Smooth muscle cell (in vitro differentiated cells): ENCODE results near the gene ROGDI. TPM values are rescaled to one million over a fixed set of nuclear protein-coding genes. Genes with fewer than 3 reads are reported as not detected.

Experiments
- DNase-seq: peaks from one replicate; lab custom pipeline; 2025; ENCODE audit not compliant: unreplicated experiment; lab: John Stamatoyannopoulos, UW
- H2AFZ ChIP-seq: fragments of 200-600 bp; sonication (generic); 2 replicates; pipeline ENCODE4 v1.6.0; 2016; ENCODE audit warnings: antibody characterized with exemption, low read depth, mild to moderate bottlenecking
- H3F3A ChIP-seq: fragments of 200-600 bp; sonication (generic); 2 replicates; pipeline ENCODE4 v1.6.0; 2017; ENCODE audit warnings: antibody characterized with exemption, low read depth
- H3K27ac ChIP-seq: fragments of 200-600 bp; sonication (generic); 2 replicates; pipeline ENCODE4 v1.5.1; 2016; ENCODE audit warnings: low read depth, mild to moderate bottlenecking
- H3K27me3 ChIP-seq: fragments of 200-600 bp; sonication (generic); 2 replicates; pipeline ENCODE4 v1.6.1; 2016; ENCODE audit warnings: low read depth, mild to moderate bottlenecking
- H3K36me3 ChIP-seq: fragments of 200-600 bp; sonication (generic); 2 replicates; pipeline ENCODE4 v1.5.1; 2016; ENCODE audit warnings: low read depth
- H3K4me1 ChIP-seq: fragments of 200-600 bp; sonication (generic); 2 replicates; pipeline ENCODE4 v1.5.1; 2016; ENCODE audit warnings: low read depth
- H3K4me2 ChIP-seq: fragments of 200-600 bp; sonication (generic); 2 replicates; pipeline ENCODE4 v1.6.0; 2016; ENCODE audit warnings: mild to moderate bottlenecking
- H3K4me3 ChIP-seq: fragments of 200-600 bp; sonication (generic); 2 replicates; pipeline ENCODE4 v1.5.1; 2016; ENCODE audit warnings: mild to moderate bottlenecking
- H3K79me2 ChIP-seq: fragments of 200-600 bp; sonication (generic); 2 replicates; pipeline ENCODE4 v1.6.0; 2016; ENCODE audit warnings: low read depth, mild to moderate bottlenecking
- H3K9ac ChIP-seq: fragments of 200-600 bp; sonication (generic); 2 replicates; pipeline ENCODE4 v1.6.0; 2016; ENCODE audit warnings: low read depth
- H3K9me3 ChIP-seq: fragments of 200-600 bp; sonication (generic); replicated peaks from 2 replicates; pipeline ENCODE4 v1.5.1; 2016; ENCODE audit warnings: low read depth
- H4K20me1 ChIP-seq: fragments of 200-600 bp; sonication (generic); 2 replicates; pipeline ENCODE4 v1.6.0; 2016; ENCODE audit warnings: low read depth
- WGBS: methylation state at CpG from one replicate; pipeline ENCODE4 v1.1.7; 2016; ENCODE audit warnings: low lambda C conversion rate; 5-methylcytosine and 5-hydroxymethylcytosine counted together
- polyA plus RNA-seq: library from polyadenylated mRNA; unstranded; fragments of >200 nt; fragmentation: Nextera tagmentation; extraction: Ambion mirVana; gene quantifications from 2 replicates; pipeline ENCODE4 v1.2.1, GENCODE V29; 2016
- total RNA-seq: library from RNA; depleted of rRNA; stranded (reverse); fragments of >200 nt; gene quantifications from 2 replicates; pipeline ENCODE4 v1.2.3, GENCODE V29; 2014
- TF ChIP-seq, protein P1 (sequence below): fragments of 200-600 bp; sonication (generic); IDR thresholded peaks from 2 replicates; pipeline ENCODE4 v1.5.1; 2017; ENCODE audit warnings: borderline replicate concordance, mild to moderate bottlenecking, antibody characterized with exemption; ENCODE audit not compliant: insufficient read depth, poor library complexity, severe bottlenecking

Gene ROGDI
- total and polyA plus RNA-seq, 2 experiments from 2014 or later, result 21.6 to 45.6 TPM

DNA sequence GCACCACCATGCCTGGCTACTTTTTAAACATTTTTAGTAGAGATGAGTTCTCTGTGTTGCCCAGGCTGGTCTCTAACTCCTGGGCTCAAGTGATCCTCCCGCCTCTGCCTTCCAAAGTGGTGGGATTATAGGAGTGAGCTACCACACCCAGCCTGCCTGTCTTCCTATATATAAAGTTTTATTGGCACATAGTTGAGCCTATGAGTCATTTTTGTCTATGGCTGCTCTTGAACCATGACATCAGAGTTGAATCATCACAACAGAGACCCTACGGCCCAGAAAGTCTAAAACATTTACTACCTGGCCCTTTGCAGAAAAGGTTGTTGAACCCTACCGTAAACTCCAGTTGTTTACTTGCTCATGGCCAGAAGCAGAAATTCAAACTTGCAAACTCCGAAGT is 22.2 kb downstream of the ROGDI start:
- H4K20me1 ChIP-seq, result no peaks in the 10 kb centered on the region
- no peak overlapping the region for H3K4me3 ChIP-seq
- no peak overlapping the region for H3K4me2 ChIP-seq
- H3K36me3 ChIP-seq, result no peaks in the 10 kb centered on the region
- no peaks in the 10 kb centered on the region for H3K79me2 ChIP-seq
- H3F3A ChIP-seq, result no peaks in the 10 kb centered on the region
- DNase-seq, result no peak
- 55% methylated on average over 4 of the region's 4 CpGs for WGBS
- no peak overlapping the region for H3K9ac ChIP-seq
- no peaks in the 10 kb centered on the region for H3K9me3 ChIP-seq
- H3K27ac ChIP-seq, result no peak overlapping the region
- H2AFZ ChIP-seq, result no peak overlapping the region
- TF ChIP-seq, protein P1, sequence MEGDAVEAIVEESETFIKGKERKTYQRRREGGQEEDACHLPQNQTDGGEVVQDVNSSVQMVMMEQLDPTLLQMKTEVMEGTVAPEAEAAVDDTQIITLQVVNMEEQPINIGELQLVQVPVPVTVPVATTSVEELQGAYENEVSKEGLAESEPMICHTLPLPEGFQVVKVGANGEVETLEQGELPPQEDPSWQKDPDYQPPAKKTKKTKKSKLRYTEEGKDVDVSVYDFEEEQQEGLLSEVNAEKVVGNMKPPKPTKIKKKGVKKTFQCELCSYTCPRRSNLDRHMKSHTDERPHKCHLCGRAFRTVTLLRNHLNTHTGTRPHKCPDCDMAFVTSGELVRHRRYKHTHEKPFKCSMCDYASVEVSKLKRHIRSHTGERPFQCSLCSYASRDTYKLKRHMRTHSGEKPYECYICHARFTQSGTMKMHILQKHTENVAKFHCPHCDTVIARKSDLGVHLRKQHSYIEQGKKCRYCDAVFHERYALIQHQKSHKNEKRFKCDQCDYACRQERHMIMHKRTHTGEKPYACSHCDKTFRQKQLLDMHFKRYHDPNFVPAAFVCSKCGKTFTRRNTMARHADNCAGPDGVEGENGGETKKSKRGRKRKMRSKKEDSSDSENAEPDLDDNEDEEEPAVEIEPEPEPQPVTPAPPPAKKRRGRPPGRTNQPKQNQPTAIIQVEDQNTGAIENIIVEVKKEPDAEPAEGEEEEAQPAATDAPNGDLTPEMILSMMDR, result no peak
- no peaks in the 10 kb centered on the region for H3K27me3 ChIP-seq
- H3K4me1 ChIP-seq, result no peaks in the 10 kb centered on the region

DNA sequence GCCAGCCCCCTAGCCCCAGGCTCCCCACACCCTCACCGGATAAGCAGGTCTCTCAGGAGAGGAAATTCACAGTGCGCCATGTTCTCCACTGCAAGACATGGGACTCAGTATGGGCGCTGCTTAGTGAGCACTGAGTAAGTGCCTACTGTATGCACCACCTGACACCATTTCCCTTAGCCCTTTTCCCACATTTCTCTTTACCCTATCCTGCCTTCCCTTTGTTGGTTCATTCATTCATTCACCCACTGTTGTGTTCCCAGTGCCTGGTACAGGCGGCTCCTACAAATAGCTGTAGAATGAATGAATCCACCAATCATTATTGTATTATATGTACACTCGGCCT is 24.4 kb downstream of the ROGDI start:
- Histone ChIP-seq H2AFZ (no peak overlapping the region), H3K36me3 (no peaks in the 10 kb centered on the region), H4K20me1 (no peaks in the 10 kb centered on the region), H3K4me1 (no peaks in the 10 kb centered on the region), H3K9me3 (no peaks in the 10 kb centered on the region), H3K9ac (no peak overlapping the region), H3K4me3 (no peak overlapping the region), H3K79me2 (no peaks in the 10 kb centered on the region), H3K27ac (no peak overlapping the region), H3K4me2 (no peak overlapping the region), H3F3A (no peaks in the 10 kb centered on the region), H3K27me3 (no peaks in the 10 kb centered on the region)
- DNase-seq, result no peak
- TF ChIP-seq, protein P1, result no peak
- WGBS, result 97% methylated on average over 5 of the region's 5 CpGs

DNA sequence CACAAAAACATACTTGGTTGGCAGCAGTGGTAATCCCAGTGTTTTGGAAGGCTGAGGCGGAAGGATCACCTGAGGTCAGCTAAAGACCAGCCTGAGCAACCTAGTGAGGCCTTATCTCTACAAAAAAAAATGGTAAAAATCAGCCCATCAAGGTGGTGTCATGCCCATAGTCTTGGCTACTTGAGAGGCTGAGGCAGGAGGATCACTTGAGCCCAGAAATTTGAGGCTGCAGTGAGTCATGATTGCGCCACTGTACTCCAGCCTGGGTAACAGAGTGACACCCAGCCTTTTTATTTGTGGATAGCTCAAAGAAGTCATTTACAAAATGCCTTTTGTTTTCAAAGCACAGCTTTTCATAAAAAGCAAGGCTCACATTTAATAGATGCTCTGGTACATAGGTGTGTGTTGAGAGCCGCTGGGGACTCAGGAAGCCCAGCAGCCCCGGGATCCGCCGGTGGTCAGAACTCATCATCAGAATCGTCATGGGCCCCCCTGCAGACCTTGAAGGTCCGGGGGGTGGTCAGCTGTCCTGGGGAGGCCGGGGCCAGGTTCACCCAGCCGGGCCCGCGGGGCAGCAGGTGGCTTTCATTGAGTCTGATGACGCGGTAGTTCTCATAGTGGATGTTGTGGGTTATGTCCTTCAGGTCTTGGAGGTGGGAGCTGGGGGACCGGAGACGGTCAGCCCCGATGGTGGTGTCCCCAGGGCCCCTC is 24.9 kb downstream of the ROGDI start:
- H3K36me3 ChIP-seq, result no peaks in the 10 kb centered on the region
- no peaks in the 10 kb centered on the region for H3K4me1 ChIP-seq
- H3K27ac ChIP-seq, result no peak overlapping the region
- no peaks in the 10 kb centered on the region for H3K9me3 ChIP-seq
- no peak overlapping the region for H2AFZ ChIP-seq
- no peaks in the 10 kb centered on the region for H3F3A ChIP-seq
- DNase-seq, result no peak
- no peak overlapping the region for H3K4me2 ChIP-seq
- 85% methylated on average over 12 of the region's 17 CpGs for WGBS
- no peaks in the 10 kb centered on the region for H4K20me1 ChIP-seq
- TF ChIP-seq, protein P1, result no peak
- H3K9ac ChIP-seq, result no peak overlapping the region
- H3K4me3 ChIP-seq, result no peak overlapping the region
- no peaks in the 10 kb centered on the region for H3K27me3 ChIP-seq
- no peaks in the 10 kb centered on the region for H3K79me2 ChIP-seq

DNA sequence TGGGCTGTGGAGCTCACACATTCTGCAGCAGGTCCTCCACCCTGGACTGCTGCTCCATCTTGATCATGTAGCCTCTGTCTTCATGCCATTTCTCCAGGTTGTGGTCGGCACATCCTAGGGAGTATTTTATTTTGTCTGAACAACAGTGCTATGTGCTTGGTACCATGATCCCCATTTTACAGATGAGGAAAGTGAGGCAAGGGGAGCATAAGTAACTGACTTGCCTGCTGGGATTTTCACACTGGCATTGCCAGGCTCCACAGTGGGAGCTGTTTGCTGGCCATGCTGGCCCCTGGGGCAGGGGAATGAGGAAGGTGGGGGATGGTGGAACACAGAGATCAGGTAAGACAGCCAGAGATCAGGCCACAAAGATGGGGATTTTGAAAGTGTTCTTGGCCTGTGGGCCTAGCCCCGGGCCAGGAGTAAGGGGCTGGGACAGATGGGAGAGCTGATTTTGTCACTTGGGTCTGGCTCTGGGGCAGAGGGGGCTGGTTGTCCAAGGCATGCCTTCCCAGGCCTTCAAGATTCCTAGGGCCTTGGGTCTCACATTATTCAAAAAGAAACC is 26.2 kb downstream of the ROGDI start:
- no peaks in the 10 kb centered on the region for H3K27me3 ChIP-seq
- no peak overlapping the region for H3K9ac ChIP-seq
- no peaks in the 10 kb centered on the region for H3K79me2 ChIP-seq
- no peak overlapping the region for H3K4me3 ChIP-seq
- no peaks in the 10 kb centered on the region for H3K4me1 ChIP-seq
- WGBS, result 97% methylated on average over 2 of the region's 2 CpGs
- H3K27ac ChIP-seq, result no peak overlapping the region
- H2AFZ ChIP-seq, result no peak overlapping the region
- no peak overlapping the region for H3K4me2 ChIP-seq
- DNase-seq, result no peak
- TF ChIP-seq, protein P1, result no peak
- H3K36me3 ChIP-seq, result no peaks in the 10 kb centered on the region
- no peaks in the 10 kb centered on the region for H3K9me3 ChIP-seq
- no peaks in the 10 kb centered on the region for H3F3A ChIP-seq
- H4K20me1 ChIP-seq, result no peaks in the 10 kb centered on the region
